Kidney epithelial cell (primary cell): Measurements from ENCODE around the gene TNS2. TPM values are rescaled to one million over a fixed set of nuclear protein-coding genes. Genes with fewer than 3 reads are reported as not detected.
"Not testable (repeated sequence)": the region's sequence is repeated elsewhere in the genome, so short reads cannot be mapped to it uniquely, and the experiment has no call there.

ENCODE experiments used
- DNase-seq: peaks from one replicate; pipeline ENCODE4 v3.0.0-alpha.2; 2010; ENCODE audit warnings: low read depth
- H3K27me3 ChIP-seq: 2 replicates; pipeline ENCODE4 v1.6.0; 2011; ENCODE audit warnings: low read length; ENCODE audit not compliant: control insufficient read depth, insufficient read depth
- H3K36me3 ChIP-seq: 2 replicates; pipeline ENCODE4 v1.5.1; 2011; ENCODE audit warnings: low read length; ENCODE audit not compliant: control insufficient read depth, insufficient read depth
- H3K4me3 ChIP-seq: 2 replicates; pipeline ENCODE4 v1.5.1; 2011; ENCODE audit warnings: low read depth, mild to moderate bottlenecking, control low read depth, low read length
- CTCF ChIP-seq: IDR thresholded peaks from 2 replicates; pipeline ENCODE4 v1.5.1; 2011; ENCODE audit warnings: mild to moderate bottlenecking, moderate library complexity, low read length, control low read depth, inconsistent platforms; ENCODE audit not compliant: insufficient read depth, poor library complexity, severe bottlenecking
- total RNA-seq: library from RNA; depleted of rRNA; stranded (reverse); fragments of >200 nt; gene quantifications from 2 replicates; pipeline ENCODE4 v1.2.3, GENCODE V29; 2015

Gene TNS2
- total RNA-seq, 1 donor from 2014 or later, result 3.8 TPM

- no peak overlapping the region for H3K4me3 ChIP-seq
- no peaks in the 10 kb centered on the region for H3K27me3 ChIP-seq
- TF ChIP-seq CTCF, result no peak
- no peaks in the 10 kb centered on the region for H3K36me3 ChIP-seq
- no peak for DNase-seq
Measured at GRCh38 chr12:53090554-53090953, 40.7 kb downstream of the TNS2 start.

- no peak for DNase-seq
- H3K4me3 ChIP-seq, result no peak overlapping the region
- no peak for TF ChIP-seq CTCF
- H3K27me3 ChIP-seq, result no peaks in the 10 kb centered on the region
- H3K36me3 ChIP-seq, result no peaks in the 10 kb centered on the region
Measured at GRCh38 chr12:53091756-53092155, 41.9 kb downstream of the TNS2 start.

GRCh38 chr12:53093777-53094393 lies 44.0 kb downstream of the TNS2 start:
- Histone ChIP-seq H3K27me3 (no peaks in the 10 kb centered on the region), H3K36me3 (no peaks in the 10 kb centered on the region), H3K4me3 (no peak overlapping the region)
- DNase-seq, result no peak
- TF ChIP-seq CTCF, result no peak

- Histone ChIP-seq H3K27me3 (no peaks in the 10 kb centered on the region), H3K4me3 (no peak overlapping the region), H3K36me3 (no peaks in the 10 kb centered on the region)
- TF ChIP-seq CTCF, result no peak
- no peak for DNase-seq
Measured at GRCh38 chr12:53094394-53094787, 44.5 kb downstream of the TNS2 start.

- not testable (repeated sequence) for DNase-seq, H3K27me3 ChIP-seq, H3K36me3 ChIP-seq, H3K4me3 ChIP-seq
Measured at GRCh38 chr12:53094796-53095595, 45.1 kb downstream of the TNS2 start.

- H3K4me3 ChIP-seq, H3K27me3 ChIP-seq, H3K36me3 ChIP-seq, DNase-seq: not testable (repeated sequence)
Measured at GRCh38 chr12:53095596-53095895, 45.7 kb downstream of the TNS2 start.
